HEK293T (cell line): ENCODE data around the gene SHQ1.

ENCODE experiments used
- ARNT ChIP-seq: fragments of 450-650 bp; IDR thresholded peaks from 2 replicates; pipeline ENCODE4 v1.6.1; 2017; ENCODE audit warnings: mild to moderate bottlenecking
- BHLHE40 ChIP-seq: fragments of 450-650 bp; IDR thresholded peaks from 2 replicates; pipeline ENCODE4 v1.6.1; 2016; ENCODE audit warnings: mild to moderate bottlenecking, moderate library complexity, borderline replicate concordance
- ELF4 ChIP-seq: fragments of 450-650 bp; IDR thresholded peaks from 2 replicates; pipeline ENCODE4 v1.6.1; 2017; ENCODE audit warnings: antibody characterized with exemption
- FOXA1 ChIP-seq: fragments of 450-650 bp; IDR thresholded peaks from 2 replicates; pipeline ENCODE4 v1.6.1; 2016; ENCODE audit warnings: mild to moderate bottlenecking
- FOXM1 ChIP-seq: fragments of 450-650 bp; IDR thresholded peaks from 2 replicates; pipeline ENCODE4 v1.6.1; 2017; ENCODE audit warnings: mild to moderate bottlenecking, borderline replicate concordance
- L3MBTL2 ChIP-seq: fragments of 450-650 bp; conservative IDR thresholded peaks from 2 replicates; pipeline ENCODE4 v1.6.1; 2016; ENCODE audit warnings: mild to moderate bottlenecking
- NFRKB ChIP-seq: fragments of 450-650 bp; IDR thresholded peaks from 2 replicates; pipeline ENCODE4 v1.6.1; 2016; ENCODE audit warnings: mild to moderate bottlenecking, moderate library complexity
- SP1 ChIP-seq: fragments of 450-650 bp; IDR thresholded peaks from 2 replicates; pipeline ENCODE4 v1.6.1; 2017
- SUZ12 ChIP-seq: fragments of 450-650 bp; IDR thresholded peaks from 2 replicates; pipeline ENCODE4 v1.6.1; 2016; ENCODE audit warnings: mild to moderate bottlenecking
- TARDBP ChIP-seq: fragments of 450-650 bp; IDR thresholded peaks from 2 replicates; pipeline ENCODE4 v1.6.1; 2016
- ZNF384 ChIP-seq: fragments of 450-650 bp; IDR thresholded peaks from 2 replicates; pipeline ENCODE4 v1.6.1; 2016
- TF ChIP-seq, protein P1 (sequence below): fragments of 450-650 bp; IDR thresholded peaks from 2 replicates; pipeline ENCODE4 v1.6.1; 2016

DNA sequence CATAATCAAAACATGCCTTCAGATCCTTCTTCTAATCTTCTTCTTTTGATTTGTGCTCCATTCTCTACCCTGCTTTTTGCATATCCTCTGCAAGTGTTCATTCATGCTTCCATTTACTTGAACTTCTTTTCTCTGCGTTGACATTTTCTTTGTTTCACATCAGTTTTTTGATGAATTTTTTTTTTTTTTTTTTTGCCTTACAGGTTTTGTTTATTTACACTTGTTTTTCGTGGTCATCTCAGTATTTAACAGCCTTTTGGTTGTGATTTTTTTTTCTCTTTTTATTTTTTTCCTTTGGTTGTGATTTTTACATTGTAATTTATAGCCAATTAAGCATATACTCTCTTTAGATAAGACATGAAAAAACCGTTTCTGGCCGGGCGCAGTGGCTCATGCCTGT is 11.8 kb upstream of the SHQ1 start:
- TF ChIP-seq ZNF384 (peak; percentile 51; the same call in 1 of the 2 replicates), BHLHE40 (no peak), TARDBP (no peak), SUZ12 (no peak), SP1 (no peak), ARNT (no peak), ELF4 (no peak), NFRKB (no peak), L3MBTL2 (no peak), FOXA1 (no peak), FOXM1 (no peak)
- TF ChIP-seq, protein P1, sequence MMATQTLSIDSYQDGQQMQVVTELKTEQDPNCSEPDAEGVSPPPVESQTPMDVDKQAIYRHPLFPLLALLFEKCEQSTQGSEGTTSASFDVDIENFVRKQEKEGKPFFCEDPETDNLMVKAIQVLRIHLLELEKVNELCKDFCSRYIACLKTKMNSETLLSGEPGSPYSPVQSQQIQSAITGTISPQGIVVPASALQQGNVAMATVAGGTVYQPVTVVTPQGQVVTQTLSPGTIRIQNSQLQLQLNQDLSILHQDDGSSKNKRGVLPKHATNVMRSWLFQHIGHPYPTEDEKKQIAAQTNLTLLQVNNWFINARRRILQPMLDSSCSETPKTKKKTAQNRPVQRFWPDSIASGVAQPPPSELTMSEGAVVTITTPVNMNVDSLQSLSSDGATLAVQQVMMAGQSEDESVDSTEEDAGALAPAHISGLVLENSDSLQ: no peak
